NCI-H1105 treated with DMSO at 0.1 percent for 48 hours (cell line): Measurements from ENCODE around the gene CLIP2.
A peak's percentile ranks its signal among the peaks of the same experiment; 100 is the strongest.
"Not testable (repeated sequence)": the region's sequence is repeated elsewhere in the genome, so short reads cannot be mapped to it uniquely, and the experiment has no call there.

ENCODE experiments used
- DNase-seq: peaks from one replicate; lab custom pipeline; 2025; lab: John Stamatoyannopoulos, UW

Gene CLIP2

GRCh38 chr7:74371381-74372341 is 82.5 kb downstream of the CLIP2 start:
- DNase-seq, result peak; percentile 63

- DNase-seq, result no peak
These were observed 83.4 kb downstream of the CLIP2 start for GRCh38 chr7:74372511-74373111.

- no peak for DNase-seq
These were observed 84.3 kb downstream of the CLIP2 start for GRCh38 chr7:74373536-74373935.

GRCh38 chr7:74375726-74376220 is 86.6 kb downstream of the CLIP2 start:
- no peak for DNase-seq

GRCh38 chr7:74376256-74377036 is 87.2 kb downstream of the CLIP2 start:
- DNase-seq, result no peak

GRCh38 chr7:74379938-74380337 is 90.7 kb downstream of the CLIP2 start:
- DNase-seq, result no peak

- DNase-seq, result no peak
These were observed 91.5 kb downstream of the CLIP2 start for GRCh38 chr7:74380720-74381119.

GRCh38 chr7:74384086-74384485 is 94.9 kb downstream of the CLIP2 start:
- DNase-seq, result not testable (repeated sequence)

GRCh38 chr7:74384854-74385253 is 95.6 kb downstream of the CLIP2 start:
- not testable (repeated sequence) for DNase-seq

GRCh38 chr7:74387606-74388005 is 98.4 kb downstream of the CLIP2 start:
- DNase-seq, result no peak

GRCh38 chr7:74388880-74389415 is 99.7 kb downstream of the CLIP2 start:
- DNase-seq, result no peak

GRCh38 chr7:74393722-74394121 is 104.5 kb downstream of the CLIP2 start:
- not testable (repeated sequence) for DNase-seq

- DNase-seq, result not testable (repeated sequence)
These were observed 105.4 kb downstream of the CLIP2 start for GRCh38 chr7:74394601-74395000.

GRCh38 chr7:74395745-74396311 is 106.6 kb downstream of the CLIP2 start:
- no peak for DNase-seq

- no peak for DNase-seq
These were observed 107.8 kb downstream of the CLIP2 start for GRCh38 chr7:74396993-74397392.

GRCh38 chr7:74398426-74398825 is 109.2 kb downstream of the CLIP2 start:
- no peak for DNase-seq

- DNase-seq, result no peak
These were observed 109.8 kb downstream of the CLIP2 start for GRCh38 chr7:74399006-74399405.

GRCh38 chr7:74400420-74401136 is 111.4 kb downstream of the CLIP2 start:
- DNase-seq, result no peak

GRCh38 chr7:74401137-74401859 is 112.1 kb downstream of the CLIP2 start:
- DNase-seq, result peak; percentile 61

GRCh38 chr7:74402668-74403067 is 113.5 kb downstream of the CLIP2 start:
- not testable (repeated sequence) for DNase-seq
